GM18508 (cell line): ENCODE results near the gene AGT.
"Not testable (repeated sequence)": the region's sequence is repeated elsewhere in the genome, so short reads cannot be mapped to it uniquely, and the experiment has no call there.

Experiments used
- ATAC-seq: cut with Tn5 transposase; IDR thresholded peaks from one replicate; pipeline ENCODE4 v1.9.1; 2021; ENCODE audit warnings: moderate number of reproducible peaks; ENCODE audit not compliant: insufficient read depth, unreplicated experiment

AGT gene

DNA sequence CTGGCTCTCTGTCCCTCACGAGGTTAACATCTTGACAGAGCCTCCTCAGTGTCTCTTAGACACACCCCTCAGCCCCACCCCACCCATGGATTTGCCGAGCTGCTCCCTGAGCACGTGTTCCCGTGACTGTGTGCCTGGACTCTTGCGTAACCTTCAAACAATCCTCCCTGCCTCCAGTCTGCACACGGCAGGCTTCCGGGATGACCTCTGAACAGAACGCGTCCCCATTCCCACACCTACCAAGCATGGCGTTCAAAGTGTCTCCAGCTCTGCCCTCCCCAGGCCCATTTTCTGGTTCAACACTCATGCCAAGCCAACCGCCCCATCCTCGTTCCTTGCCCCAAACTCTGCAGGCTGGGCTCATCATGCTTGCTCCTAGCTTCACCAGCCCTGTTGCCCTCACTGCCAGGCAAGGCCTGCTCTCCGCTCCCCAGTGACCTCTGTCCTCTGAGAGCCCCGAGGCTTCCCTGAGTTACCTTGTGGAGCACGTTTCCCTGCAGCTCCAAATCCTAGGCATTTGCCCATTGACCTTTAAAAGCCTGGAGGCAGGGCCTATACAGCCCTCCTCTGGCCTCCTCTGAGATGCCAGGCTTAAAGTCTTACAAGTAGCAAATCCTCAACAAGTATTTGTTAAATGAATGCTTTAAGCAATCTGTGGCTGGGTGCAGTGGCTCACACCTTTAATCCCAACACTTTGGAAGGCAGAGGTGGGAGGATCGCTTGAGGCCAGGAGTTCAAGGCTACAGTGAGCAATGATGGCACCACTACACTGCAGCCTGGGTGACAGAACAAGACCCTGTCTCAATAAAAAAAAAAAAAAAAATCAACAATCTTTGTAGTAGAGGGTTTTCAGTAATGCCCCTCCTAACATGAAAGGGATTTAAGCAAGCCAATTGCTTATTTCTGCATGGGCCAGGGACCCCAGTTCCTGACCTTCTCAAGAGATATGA is 5.0 kb downstream of the AGT start:
- ATAC-seq = no peak

DNA sequence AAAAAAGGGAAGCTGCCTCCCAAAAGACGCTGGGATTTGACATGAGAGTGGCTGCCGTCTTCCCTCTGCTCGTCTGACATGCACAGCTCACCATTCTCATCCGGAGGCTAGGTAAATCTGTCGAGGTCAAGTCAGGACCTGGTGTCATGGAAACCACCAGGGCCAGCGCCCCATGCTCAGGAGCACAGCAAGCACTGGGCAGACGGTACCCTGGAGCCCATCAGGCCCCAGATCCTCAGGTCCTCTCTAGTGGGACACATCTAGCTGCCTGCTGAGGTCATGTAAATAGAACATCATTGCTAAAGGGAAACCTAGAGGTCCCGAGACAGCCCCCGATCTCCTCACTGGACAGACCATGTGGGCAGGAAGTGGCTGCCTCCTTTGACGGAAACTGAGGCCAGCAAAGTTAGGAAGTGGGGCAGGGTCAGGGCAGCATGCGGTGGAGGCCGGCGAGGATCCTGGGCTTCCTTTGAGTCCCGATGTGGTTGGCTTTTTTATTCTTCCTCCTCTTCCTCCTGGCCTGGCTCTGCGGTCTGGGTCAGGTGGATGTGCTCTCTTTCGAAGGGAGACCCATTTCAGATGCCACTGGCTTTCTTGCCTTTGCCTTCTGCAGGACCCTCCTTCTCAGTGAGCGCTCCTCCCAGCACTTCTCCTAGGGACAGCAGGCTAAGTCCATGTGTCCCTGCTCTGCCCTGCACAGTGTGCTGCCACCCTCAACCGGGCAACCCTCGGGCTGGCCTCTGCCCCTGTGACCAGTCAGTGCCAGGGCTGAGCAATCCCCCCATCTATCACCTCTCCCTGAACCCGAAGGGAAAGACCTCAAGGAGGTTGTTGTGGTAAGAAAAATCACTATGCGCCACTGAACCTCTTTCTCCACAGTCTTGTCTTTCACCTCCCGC is 5.9 kb downstream of the AGT start:
- no peak for ATAC-seq

DNA sequence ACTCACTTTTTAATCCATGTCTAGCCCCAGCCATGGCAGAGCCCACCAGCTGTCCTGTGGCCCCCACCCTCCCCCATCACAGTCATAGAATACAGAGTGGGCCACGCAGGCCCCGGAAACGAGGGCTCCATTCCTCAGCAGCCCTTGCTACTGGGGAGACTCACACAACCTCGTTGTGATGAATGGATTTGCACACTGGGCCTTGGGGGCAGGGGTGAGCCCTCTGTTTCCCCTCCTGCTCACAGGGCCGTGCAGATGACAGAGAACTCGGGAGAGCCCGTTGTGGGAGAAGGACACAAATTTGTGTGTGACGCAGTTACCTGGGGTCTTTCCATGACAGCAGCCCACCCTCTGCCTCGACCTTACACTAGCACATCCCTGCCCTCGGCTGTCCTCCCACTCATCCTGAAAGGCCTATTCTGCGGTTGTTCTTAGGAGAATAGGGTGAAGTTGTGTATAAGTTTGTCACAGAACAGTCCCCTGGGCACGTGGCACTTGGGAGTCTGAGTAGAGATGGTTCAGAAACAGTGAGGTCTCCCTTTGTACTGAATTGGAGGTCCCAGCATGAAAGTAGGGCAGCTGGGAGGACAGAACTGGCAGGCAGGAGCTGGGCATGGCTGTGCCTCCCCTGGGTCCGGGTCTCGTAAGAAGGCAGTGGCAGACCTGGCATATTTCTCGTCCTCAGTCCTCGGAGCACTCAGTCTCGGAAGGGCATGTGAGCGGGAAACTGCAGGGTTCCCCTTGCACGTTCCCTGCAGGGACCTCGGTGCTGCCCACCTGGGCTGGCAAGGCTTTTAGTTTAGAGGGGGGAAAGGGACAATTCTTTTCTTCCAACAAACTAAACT is 6.8 kb downstream of the AGT start:
- ATAC-seq = no peak

DNA sequence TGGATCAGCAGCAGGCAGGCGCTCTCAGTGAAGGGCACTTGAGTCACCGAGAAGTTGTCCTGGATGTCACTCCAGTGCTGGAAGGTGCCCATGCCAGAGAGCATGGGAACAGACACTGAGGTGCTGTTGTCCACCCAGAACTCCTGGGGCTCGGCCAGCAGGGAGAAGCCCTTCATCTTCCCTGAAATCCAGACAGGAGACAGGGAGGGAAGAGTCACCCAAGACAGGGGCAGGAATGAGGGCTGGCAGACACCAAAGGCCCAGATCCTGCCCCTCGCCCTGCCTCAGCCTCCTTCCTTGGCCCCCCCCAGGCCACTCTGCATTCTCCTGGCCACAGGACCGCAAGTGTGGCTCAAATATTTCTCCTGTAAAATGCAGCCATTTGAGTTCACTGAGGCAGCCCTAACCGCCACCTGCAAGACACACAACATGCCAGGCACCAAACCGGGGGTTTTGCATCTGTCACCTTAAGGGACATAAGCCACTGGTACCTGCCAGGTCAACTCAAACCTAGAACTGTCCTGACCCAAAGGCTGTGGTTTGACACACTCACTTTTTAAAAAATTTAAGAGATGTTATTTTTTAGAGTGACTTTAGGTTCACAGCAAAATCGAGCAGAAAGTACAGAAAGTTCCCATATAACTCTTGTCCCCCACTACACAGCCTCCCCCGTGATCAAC is 7.8 kb downstream of the AGT start:
- ATAC-seq = no peak

DNA sequence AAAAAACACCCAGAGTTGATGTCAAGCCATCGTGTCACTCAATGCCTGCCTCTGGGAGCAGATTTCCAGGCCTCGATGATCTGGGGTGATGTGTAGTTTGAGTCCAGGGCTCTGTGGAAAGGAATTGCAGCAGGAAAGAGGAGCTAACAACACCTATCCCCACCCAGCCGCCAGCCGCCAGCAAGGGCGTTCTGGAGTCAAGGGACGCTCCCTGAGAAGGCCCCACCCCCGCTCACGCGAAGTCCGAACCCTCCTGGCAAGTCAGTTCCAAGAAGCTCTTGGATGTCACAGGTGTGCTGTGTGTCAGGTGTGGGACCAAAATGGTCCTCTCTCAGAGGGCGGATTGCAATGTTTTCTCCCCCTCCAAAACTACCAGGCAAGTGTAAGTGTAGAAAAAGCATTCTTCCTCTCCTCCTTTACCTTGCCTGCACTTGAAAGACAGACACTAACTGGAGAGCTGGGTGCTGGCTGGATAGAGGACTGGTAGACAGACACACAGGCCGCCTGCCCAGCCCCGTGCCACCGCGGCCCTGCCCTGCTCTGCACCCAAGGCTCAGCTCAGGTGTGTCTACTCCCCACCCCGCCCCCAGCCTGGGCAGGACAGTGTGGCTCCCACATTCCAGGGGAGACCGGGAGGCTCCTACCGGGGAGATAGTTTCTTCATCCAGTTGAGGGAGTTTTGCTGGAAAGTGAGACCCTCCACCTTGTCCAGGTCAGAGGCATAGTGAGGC is 8.5 kb downstream of the AGT start:
- no peak for ATAC-seq

DNA sequence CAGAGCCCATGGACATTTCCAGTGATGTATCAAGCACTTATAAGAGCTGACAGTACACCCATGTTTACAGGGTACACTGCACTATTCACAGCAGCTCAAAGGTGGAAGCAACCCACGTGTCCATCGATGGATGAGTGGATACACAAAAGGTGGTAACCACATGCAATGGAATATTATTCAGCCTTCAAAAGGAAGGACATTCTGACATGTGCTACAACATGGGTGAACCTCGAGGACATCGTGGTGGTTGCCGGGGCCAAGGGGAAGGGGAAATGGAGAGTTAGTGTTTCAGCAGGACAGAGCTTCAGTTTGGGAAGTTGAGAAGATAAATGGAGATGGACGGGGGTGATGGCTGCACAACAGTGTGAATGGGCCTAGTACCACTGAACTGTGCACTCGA is 9.1 kb downstream of the AGT start:
- ATAC-seq = no peak

DNA sequence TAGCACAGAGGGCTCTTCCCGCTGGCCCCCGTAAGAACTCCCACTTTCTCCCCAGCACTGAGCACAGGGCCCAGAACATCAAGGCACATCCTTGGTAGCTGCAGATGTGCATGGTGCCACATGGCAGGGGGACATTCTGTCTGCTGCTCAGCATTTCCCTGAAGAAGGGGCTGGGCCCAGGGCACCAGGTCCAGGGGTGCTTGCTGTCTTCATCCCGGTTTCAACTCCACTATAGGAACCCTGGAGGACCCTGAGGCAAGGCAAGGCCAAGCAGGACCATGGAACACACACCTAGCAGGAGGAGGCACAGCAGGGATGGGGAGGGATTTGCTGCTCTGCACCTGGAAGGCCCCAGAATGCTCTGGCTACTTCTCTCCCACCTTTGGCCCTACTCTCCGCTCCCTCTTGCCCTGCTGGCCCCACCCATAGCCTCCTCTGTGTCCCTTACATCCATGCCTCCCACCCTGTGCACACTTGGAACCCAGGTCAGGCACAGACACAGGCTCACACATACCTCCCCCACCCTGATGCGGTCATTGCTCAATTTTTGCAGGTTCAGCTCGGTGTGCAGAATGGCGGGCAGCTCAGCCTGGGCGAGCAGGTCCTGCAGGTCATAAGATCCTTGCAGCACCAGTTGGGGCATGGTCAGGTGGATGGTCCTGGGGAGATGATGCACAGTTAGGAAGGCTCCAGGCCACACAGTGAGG is 10.1 kb downstream of the AGT start:
- ATAC-seq = no peak

DNA sequence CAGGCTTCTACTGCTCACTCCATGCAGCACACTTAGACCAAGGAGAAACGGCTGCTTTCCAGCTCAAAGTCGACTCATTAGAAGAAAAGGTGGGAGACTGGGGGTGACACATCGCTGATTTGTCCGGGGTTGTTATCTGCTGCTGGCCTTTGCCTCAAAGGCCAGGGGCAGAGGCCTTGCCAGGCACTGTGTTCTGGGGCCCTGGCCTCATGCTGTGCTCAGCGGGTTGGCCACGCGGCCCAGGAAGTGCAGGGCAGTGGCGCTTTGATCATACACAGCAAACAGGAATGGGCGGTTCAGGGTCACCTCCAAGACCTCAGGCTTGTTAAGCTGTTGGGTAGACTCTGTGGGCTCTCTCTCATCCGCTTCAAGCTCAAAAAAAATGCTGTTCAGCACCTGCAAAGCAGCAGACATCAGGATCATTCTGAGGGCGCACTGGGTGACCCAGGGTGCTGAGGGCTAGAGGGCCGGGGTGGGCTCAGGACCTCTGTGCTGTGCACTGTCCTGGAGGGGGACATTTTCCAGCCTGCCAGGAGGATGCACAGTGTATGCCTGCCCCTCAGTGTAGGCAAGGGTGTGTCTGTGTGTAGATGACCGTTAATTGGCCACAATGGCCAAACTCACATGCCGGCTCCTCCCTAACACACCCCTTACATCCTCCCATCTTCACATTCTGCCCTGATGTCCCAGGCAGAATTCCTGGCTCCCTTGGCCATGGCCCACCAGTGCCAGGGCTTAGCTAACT is 10.8 kb downstream of the AGT start:
- no peak for ATAC-seq

DNA sequence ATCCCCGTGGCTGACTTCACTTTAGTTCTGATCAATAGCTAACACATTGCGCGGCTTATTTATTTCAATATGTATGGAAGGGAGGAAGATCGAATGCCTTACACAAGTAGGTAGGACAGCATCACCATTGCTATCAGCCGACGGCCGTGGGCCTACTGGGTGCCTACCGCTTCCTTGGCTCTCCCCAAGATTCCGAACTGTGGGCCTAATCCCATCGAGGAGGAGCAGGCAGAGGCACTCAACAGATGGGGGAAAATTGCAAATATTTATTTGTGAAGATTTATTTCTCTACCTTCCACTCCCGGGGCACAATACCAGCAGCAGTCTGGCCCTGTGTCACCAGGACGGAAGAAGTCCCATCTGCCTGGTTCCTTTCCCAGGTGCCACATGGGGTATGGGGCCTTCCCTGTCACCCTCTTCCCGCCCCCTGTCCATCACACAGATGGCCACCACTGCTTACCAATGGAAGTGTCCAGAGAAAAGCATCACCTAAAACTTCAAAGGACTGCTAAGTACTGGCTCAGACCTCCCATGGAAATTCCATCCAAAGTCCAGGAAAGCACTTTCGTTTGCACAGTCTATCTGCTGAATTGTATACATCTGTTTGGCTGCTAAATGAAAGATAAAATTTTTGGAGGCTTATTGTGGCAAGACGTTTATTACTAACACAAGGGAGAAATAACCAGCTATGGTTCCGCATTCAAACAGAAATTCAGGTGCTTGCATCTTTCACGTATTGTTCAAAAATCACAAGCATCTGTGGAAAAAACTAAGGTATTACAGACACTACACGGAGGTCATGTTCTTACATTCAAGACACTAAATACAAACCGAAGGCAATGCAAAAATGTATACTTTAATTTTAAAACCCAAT is 11.8 kb downstream of the AGT start:
- ATAC-seq = no peak

DNA sequence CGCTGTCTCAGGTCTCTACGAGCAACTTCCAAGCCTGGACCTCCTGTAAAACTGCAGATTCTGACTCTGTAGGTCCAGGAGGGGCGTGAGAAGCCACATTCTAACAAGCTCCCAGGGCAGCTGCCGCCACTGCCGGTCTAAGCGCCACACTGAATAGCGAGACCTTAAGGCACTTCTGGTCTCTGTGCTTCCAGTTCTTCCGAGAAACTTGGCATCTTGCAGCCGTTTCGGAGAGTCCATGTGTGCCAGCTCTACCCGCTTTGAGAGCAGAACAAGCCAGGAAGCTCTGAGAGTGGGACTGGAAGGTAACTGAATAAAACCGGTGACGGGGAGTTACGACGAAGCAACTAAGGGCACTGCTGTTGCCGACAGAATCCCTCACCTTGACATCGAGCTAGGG is 12.5 kb downstream of the AGT start:
- no peak for ATAC-seq

DNA sequence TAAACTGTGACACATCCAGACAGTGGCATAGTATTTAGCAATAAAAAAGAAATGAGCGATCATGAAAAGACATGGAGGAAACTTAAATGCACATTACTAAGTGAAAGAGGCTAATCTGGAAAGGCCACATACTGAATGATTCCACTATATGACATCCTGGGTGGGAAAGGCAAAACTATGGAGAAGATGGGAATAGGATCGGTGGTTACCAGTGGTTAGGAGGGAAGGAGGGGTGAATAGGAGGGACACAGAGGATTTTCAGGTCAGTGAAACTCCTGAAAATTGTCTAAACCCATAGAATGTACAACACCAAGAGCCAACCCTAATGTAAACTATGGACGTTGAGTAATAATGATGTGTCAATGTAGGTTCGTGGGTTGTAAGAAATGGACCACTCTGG is 13.8 kb downstream of the AGT start:
- no peak for ATAC-seq

DNA sequence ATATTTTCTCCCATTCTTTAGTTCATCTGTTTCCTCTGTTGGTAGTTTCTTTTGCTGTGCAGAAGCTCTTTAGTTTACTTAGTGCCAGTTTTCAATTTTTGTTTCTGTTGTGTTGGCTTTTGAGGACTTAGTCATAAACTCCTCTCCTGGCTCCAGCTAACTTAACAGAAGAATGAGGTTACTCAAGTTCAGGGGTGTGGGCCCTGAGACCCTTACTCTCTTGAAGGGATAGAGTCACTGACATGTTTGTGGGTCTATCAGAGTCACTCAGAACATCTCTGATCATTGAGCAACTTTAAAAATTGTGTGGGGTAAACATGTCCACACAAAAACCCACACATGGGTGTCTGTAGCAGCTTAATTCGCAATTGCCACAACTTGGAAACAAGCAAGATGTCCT is 14.2 kb downstream of the AGT start:
- no peak for ATAC-seq

DNA sequence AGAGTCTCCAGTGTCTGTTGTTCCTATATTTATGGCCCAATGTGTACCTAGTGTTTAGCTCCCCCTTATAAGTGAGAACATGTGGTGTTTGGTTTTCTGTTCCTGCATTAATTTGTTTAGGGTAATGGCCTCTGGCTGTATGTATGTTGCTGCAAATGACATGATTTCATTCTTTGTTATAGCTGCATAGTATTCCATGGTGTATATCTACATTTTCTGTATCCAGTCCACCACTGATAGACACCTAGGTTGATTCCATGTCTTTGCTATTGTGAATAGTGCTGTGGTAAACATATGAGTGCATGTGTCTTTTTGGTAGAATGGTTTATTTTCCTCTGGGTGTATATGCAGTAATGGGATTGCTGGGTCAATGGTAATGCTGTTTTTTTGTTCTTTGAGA is 15.0 kb downstream of the AGT start:
- not testable (repeated sequence) for ATAC-seq

DNA sequence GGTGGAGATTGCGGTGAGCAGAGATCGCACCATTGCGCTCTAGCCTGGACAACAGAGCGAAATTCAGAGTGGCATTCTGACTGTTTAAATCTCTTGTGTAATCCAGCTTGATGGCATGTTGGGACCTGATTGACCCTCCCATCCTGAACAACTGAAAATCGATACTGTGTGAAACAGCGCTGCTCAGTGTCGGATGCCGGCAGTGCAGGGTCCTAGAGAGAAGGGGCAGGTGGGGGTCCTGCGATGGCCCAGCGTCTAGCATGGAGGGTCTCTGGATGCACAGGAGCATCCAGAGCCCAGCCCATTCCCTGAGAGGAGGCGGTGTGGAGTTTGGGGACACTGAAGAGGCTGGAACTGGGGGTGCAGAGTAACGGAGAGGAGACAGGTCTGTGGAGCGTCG is 15.8 kb downstream of the AGT start:
- no peak for ATAC-seq

DNA sequence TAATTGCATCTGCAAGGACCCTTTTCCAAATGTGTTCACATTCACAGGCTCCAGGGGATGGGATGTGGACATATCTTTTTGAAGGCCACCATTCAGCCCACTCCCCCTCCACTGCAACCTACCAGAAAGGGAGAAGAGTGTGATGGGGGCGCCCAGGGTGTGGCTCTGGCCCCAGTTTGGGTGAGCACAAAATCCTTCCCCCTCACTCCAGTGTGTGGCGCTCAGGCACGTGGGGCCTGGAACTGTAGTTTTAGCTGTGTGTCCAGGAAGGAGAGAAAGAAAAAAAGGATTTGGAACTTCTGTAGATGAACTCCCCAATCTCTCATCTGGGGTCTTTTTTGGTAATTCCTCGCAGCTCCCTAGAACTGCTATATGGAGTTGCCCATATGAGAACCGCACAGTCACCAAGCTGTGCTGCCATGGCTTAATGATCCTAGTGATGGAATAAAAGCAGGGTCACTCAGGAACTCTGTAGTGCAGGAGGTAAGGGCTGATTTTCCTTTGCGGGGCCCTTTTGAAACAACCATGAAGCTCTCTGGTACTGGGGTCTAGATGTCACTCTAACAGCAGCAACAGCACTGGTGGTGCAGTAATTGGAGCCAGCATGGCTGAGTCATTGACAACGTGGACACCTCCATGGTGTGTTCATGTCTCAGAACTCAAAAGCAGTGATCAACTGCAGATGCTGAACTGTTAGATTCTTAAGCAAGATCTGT is 17.0 kb downstream of the AGT start:
- no peak for ATAC-seq

DNA sequence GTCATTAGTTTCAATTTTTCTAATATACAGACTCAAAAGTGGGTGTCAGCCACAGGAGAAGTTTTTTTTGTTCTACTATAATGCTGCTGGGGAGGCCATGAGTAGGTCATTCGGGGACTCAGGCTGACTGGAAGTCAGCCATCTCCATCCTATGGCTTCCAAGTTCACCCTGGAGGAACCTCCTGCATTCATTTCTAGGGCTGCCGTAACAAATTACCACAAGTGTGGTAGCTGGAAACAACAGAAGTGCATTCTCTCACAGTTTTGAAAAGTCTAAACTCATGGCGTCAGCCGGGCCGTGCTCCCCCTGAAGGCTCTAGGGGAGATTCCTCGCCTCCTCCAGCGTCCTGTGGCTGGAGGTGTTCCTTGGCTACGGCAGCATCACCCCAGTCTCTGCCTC is 17.7 kb downstream of the AGT start:
- ATAC-seq = no peak
